ENCODE data around the gene BMPER. TPM values are rescaled to one million over a fixed set of nuclear protein-coding genes. Genes with fewer than 3 reads are reported as not detected.

BMPER gene
- polyA plus RNA-seq, 1 experiment, result 8.8 TPM

DNA sequence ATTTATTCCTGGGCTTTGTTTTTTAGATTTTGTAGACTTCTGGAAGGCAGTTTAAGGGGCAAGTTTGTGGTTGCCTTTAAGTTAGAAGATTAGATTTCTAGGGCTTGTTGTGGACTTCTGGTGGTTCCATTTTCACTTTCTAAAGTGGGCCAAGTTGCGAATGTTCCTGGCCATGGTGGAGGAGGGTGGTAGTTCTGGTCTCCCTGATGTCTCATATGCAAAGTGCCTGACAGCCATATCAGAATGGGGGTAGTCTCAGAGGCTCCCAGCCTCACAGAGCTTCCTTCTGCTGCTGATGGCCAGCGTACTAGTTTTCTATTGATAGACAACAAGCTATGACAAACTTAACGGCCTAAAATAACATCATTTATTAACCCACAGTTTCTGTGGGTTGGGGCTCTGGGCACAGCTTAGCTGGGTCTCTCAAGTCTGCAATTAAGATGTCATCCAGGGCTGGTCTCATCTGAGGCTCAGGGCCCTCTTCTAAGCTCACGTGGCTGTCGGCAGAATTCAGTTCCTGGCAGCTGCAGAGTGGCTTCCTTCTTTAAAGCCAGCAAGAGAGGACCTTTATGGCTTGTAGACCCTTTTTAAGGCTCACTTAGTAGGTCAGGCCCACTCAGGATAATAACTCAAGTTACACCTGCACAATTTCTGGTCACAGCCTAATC is 44.8 kb downstream of the BMPER start:
- TF ChIP-seq, protein P1, sequence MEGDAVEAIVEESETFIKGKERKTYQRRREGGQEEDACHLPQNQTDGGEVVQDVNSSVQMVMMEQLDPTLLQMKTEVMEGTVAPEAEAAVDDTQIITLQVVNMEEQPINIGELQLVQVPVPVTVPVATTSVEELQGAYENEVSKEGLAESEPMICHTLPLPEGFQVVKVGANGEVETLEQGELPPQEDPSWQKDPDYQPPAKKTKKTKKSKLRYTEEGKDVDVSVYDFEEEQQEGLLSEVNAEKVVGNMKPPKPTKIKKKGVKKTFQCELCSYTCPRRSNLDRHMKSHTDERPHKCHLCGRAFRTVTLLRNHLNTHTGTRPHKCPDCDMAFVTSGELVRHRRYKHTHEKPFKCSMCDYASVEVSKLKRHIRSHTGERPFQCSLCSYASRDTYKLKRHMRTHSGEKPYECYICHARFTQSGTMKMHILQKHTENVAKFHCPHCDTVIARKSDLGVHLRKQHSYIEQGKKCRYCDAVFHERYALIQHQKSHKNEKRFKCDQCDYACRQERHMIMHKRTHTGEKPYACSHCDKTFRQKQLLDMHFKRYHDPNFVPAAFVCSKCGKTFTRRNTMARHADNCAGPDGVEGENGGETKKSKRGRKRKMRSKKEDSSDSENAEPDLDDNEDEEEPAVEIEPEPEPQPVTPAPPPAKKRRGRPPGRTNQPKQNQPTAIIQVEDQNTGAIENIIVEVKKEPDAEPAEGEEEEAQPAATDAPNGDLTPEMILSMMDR (IDR thresholded peaks at IDR 0.05; ENCODE audit: insufficient read depth, low read depth, low read length), result no peak
- ChIA-PET POLR2A (no interaction called here), CTCF (interaction anchor here (0.6 to 3.8 kb wide), 3 partner anchors 16 to 174 kb away, joined by 4 to 17 read pairs (median 4); no protein-coding TSS in a partner anchor)
- Histone ChIP-seq H3K27me3 (ENCODE audit: control insufficient read depth, insufficient read depth, low read length) (no peaks in the 10 kb centered on the region), H3K36me3 (ENCODE audit: control insufficient read depth, insufficient read depth, low read length) (no peaks in the 10 kb centered on the region), H3K4me3 (ENCODE audit: low read depth, low read length) (no peak overlapping the region)
- DNase-seq (ENCODE audit: low read depth), result no peak

DNA sequence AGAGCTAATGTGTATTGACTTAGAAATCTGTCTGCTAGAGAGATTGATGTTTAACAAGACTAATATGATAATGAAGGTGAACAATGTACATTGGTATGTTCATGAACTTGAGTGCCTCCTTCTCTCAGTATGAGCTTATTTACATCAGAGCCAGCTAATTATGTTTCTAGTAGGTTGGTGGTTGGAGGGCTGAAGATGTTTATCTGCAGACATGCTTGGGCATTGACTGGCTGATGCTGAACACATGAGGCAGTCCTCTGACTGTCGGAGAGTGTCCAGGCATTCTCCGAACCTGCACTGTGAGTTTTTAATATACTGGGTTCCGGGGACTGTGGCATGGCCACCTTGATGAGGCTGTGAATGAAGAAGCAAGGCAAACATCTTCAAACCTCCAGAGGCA is 47.5 kb downstream of the BMPER start:
- no peak for DNase-seq (ENCODE audit: low read depth)
- Histone ChIP-seq H3K27me3 (ENCODE audit: control insufficient read depth, insufficient read depth, low read length) (no peaks in the 10 kb centered on the region), H3K4me3 (ENCODE audit: low read depth, low read length) (no peak overlapping the region), H3K36me3 (ENCODE audit: control insufficient read depth, insufficient read depth, low read length) (no peaks in the 10 kb centered on the region)
- TF ChIP-seq, protein P1 (IDR thresholded peaks at IDR 0.05; ENCODE audit: insufficient read depth, low read depth, low read length), result no peak
- ChIA-PET CTCF (interaction anchor here (3.8 kb wide), 1 partner anchor 19 kb away, joined by 17 read pairs; no protein-coding TSS in a partner anchor), POLR2A (no interaction called here)

DNA sequence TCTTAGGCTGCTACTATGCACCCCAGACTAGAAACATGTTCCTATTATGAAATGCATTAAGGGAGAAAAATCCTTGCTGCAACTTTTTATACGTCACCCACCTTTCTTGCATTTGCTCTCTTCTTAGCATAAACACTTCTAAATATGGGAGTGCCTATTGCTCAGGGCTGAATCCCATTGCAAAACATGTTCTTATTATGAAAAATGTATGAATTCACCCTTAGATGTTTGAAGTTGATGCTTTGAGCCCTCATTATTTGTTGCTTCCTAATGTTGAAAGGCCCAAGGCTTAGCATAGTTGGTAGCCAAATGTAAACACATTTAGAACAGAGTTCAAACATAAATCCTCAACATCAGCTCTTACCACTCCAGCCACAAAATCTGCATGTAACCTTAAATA is 52.8 kb downstream of the BMPER start:
- CTCF ChIA-PET, result no interaction called here
- no peaks in the 10 kb centered on the region for H3K27me3 ChIP-seq (ENCODE audit: control insufficient read depth, insufficient read depth, low read length)
- no peak for DNase-seq (ENCODE audit: low read depth)
- H3K4me3 ChIP-seq (ENCODE audit: low read depth, low read length), result no peak overlapping the region
- TF ChIP-seq, protein P1 (IDR thresholded peaks at IDR 0.05; ENCODE audit: insufficient read depth, low read depth, low read length), result no peak
- POLR2A ChIA-PET, result interaction anchor here (0.5 kb wide), 1 partner anchor 1017 kb away, joined by 11 read pairs; no protein-coding TSS in a partner anchor
- H3K36me3 ChIP-seq (ENCODE audit: control insufficient read depth, insufficient read depth, low read length), result no peaks in the 10 kb centered on the region

DNA sequence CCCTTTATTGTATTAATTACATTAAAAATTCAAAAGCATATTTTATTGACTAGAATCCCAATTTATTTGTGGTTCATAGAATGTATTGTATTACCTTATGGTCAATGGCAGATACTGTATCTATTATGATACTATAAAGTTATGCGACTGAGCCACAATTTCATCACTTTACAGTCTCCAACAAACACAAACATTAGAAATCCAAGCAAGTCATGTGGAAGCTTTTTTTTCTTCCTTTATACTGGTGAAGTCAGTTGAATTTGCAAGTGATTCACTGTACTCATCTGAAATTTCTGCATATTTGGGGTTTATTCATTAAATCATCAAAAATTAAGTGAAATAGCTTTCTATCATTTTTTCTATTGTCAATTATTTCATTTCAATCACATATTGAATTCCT is 54.3 kb downstream of the BMPER start:
- CTCF ChIA-PET, result interaction anchor here (0.9 to 1.4 kb wide), 2 partner anchors 14 to 17 kb away, joined by 3 read pairs; no protein-coding TSS in a partner anchor
- TF ChIP-seq, protein P1 (IDR thresholded peaks at IDR 0.05; ENCODE audit: insufficient read depth, low read depth, low read length), result no peak
- no peak overlapping the region for H3K4me3 ChIP-seq (ENCODE audit: low read depth, low read length)
- no peak for DNase-seq (ENCODE audit: low read depth)
- H3K36me3 ChIP-seq (ENCODE audit: control insufficient read depth, insufficient read depth, low read length), result no peaks in the 10 kb centered on the region
- H3K27me3 ChIP-seq (ENCODE audit: control insufficient read depth, insufficient read depth, low read length), result no peaks in the 10 kb centered on the region
- POLR2A ChIA-PET, result no interaction called here

DNA sequence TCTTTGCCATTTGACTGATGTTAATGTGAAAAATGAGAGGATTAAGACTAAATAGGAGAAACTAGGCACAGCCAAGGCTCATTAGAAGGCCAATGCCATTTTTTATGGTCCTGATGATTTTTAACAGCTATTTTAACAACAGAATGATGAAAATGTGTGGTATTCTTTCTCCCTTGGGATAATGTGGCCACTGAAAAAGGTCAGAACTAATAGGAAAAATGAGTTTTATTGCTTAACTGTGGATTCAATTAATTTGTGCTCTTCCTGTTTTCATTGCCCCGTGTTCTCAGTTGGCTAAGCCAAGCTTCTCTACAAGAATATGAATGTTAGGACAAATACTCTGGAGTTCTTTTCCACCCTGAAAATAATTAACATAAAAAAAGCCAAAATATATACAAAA is 56.6 kb downstream of the BMPER start:
- Histone ChIP-seq H3K27me3 (ENCODE audit: control insufficient read depth, insufficient read depth, low read length) (no peaks in the 10 kb centered on the region), H3K36me3 (ENCODE audit: control insufficient read depth, insufficient read depth, low read length) (no peaks in the 10 kb centered on the region), H3K4me3 (ENCODE audit: low read depth, low read length) (no peak overlapping the region)
- CTCF ChIA-PET, result interaction anchor here (0.8 to 2.3 kb wide), 6 partner anchors 9 to 118 kb away, joined by 3 to 8 read pairs (median 4); no protein-coding TSS in a partner anchor
- POLR2A ChIA-PET, result interaction anchor here (0.7 kb wide), 1 partner anchor 12 kb away, joined by 3 read pairs; no protein-coding TSS in a partner anchor
- TF ChIP-seq, protein P1 (IDR thresholded peaks at IDR 0.05; ENCODE audit: insufficient read depth, low read depth, low read length), result no peak
- no peak for DNase-seq (ENCODE audit: low read depth)
